ENCODE data around the gene IGLL5.

DNA sequence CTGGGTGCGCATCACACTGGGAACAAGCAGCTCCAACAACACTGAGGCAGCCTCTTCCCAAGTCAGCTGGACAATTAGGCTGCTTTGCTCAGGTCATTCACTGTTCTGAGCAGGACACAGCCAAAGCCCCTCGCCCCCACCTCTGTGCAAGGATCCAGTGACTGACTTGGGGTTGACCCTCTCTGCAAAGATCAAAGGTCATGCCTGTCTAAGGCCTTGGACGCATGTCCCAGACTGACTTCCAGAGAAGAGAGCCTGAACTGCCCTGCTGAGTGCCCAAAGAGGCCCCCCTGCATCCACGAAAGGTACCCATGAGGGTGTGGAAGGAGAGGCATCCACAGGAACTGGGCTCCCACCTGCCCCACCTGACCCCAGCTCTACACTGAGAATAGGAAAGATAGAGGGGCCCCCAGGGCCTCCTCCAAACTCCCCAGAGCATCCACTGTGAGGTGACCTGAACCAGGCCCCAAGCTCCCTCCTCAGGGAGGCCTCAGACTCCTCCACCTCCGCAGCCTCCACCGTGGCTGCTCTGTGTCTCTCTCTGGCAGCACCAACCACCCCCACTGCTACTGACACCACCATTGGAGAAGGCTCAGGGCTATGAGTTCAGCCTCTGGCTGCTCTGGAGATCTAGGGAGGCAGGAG, 53.5 kb downstream of the IGLL5 start:
- TF ChIP-seq EZH2 (IDR thresholded peaks at IDR 0.05; ENCODE audit: insufficient read depth, poor library complexity, severe bottlenecking), result no peak
- no peak for TF ChIP-seq EZH2phosphoT487 (IDR thresholded peaks at IDR 0.05; ENCODE audit: insufficient read depth, low read depth)
